Cardiac septum (tissue), 1 donor: Measurements from ENCODE around the gene CCDC150. TPM values are rescaled to one million over a fixed set of nuclear protein-coding genes. Genes with fewer than 3 reads are reported as not detected.
"Not testable (repeated sequence)": the region's sequence is repeated elsewhere in the genome, so short reads cannot be mapped to it uniquely, and the experiment has no call there.

Experiments
- DNase-seq: peaks from one replicate; pipeline ENCODE4 v3.0.0-alpha.2; 2020; ENCODE audit warnings: low spot score
- intact Hi-C: fragments of 100-400 bp; cut with DNase I; formaldehyde crosslinking; loops from one replicate; pipeline ENCODE4 v1.14.0; 2022
- long read RNA-seq: library from polyadenylated mRNA; unstranded; transcript quantifications from one replicate; pipeline ENCODE4 v2.0.0, GENCODE V29; 2021
- total RNA-seq: library from RNA; stranded (reverse); fragmentation: NEBNext Ultra II Directional; extraction: Animal tissue kit (Norgen Biotek cat#: 25700); gene quantifications from one replicate; pipeline ENCODE4 v1.2.1, GENCODE V29; 2021
- donor health status: DM: no; HTN: no; CAD: no.

Gene CCDC150
- total RNA-seq = 1.5 TPM
- long read RNA-seq = 0 reads

DNA sequence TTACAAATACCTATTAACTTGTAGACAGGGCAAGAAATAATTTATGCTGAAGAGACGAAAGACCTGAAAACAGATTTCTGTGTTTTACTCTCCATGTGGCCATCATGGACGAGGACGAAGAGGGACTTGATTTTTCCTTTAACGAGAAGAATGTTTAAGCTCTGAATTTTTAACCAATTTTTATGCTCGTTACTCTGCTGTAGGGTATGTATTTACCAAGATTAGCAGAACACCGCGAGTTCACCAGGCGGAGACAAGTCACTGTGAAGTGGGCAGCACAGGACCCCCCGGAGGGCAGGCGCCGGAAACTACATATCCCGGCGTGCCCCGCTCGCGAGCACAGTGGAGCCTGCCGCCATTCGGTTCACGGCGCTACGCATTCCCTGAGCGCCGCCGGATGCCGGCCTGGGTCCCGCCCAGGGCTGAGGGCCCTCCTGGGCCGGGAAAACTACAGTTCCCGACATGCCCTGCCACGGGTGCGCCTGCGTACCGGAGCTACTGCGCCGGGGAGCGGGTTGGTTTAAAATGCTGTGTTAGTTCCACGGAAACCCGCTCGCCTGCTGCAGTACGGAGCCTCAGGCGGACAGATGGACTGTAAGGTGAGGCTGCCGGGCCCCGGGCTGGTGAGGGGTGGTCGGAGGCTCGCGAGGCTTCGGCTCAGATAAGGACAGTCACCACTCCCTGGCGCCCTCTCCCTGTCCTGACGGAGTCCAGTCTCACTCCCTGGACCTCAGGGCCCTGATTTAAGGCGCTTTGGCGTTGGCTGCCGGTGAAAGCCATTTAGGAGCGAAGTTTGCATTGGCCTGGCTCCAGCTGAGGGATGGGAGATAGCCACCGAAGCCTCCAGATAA, at the start of gene CCDC150:
TSS of gene CCDC150 (plus strand) at position 536 of the 851 bp plus-strand sequence. CDS start at position 588, 52 bp downstream.
- intact Hi-C loops = loop anchor here (5.0 kb wide), 1 partner anchor 158 kb away; the partner anchor contains the start of gene GTF3C3
- DNase-seq = peak; percentile 94

DNA sequence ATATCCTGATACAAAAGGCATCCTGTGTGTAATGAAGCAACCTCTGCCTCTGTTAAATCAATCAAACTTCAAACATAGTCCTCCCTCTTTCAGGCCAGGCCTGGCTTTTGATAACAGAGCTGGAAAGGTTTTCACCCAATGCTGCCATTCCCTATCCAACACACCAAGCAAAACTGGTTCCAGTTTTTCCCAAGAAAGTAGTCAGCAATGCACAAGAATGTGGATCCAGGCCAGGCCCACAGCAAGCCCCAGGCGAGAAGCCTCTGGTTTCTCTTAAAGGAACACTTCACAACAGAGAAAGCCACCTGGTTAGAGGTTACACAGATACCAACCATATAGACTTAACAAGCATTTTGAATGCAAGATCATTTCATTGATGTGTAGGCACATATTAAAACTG, 49.2 kb upstream of the CCDC150 start:
- intact Hi-C loops = loop anchor here (5.0 kb wide), 2 partner anchors 53 to 118 kb away; no protein-coding TSS in a partner anchor
- no peak for DNase-seq

DNA sequence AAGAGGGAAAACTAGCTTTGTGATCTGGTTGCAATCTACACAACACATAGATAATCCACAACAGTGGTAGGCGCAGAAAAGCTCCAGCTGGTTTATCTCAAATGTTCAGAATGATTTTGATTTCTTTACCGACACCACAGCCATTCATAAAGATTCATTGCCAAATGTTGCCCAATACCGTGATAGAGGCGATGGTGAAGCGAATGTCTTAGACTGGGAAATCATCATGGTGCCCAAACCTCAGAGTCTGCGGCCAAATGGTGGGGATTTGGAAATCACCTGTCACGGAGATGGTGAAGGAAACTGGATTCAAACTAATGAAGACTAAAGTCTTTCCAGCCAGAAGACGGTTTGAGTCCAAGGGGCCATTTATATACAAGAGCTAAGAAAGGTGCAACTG, 48.5 kb upstream of the CCDC150 start:
- intact Hi-C loops = loop anchor here (5.0 kb wide), 2 partner anchors 54 to 119 kb away; no protein-coding TSS in a partner anchor
- no peak for DNase-seq

DNA sequence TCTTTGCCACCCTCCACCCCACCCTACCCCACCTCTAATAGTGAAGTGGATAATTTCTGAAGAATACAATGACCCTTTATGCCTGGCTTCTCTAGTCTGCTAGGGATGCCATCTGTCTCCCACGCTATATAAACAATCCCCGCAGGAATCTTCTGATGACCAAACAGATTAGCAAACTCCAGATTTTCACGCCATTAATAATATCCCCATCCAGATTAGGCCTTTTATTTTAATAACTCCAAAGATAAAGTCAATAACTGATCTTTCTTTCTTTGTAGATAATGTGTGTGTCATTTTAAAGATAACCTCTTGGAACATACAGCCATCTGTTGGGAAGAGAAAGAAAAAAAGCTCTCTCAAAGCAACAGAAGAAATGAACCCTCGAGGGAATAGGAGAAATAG, 47.9 kb upstream of the CCDC150 start:
- intact Hi-C loops = loop anchor here (2.0 to 5.0 kb wide), 3 partner anchors 54 to 295 kb away; no protein-coding TSS in a partner anchor

DNA sequence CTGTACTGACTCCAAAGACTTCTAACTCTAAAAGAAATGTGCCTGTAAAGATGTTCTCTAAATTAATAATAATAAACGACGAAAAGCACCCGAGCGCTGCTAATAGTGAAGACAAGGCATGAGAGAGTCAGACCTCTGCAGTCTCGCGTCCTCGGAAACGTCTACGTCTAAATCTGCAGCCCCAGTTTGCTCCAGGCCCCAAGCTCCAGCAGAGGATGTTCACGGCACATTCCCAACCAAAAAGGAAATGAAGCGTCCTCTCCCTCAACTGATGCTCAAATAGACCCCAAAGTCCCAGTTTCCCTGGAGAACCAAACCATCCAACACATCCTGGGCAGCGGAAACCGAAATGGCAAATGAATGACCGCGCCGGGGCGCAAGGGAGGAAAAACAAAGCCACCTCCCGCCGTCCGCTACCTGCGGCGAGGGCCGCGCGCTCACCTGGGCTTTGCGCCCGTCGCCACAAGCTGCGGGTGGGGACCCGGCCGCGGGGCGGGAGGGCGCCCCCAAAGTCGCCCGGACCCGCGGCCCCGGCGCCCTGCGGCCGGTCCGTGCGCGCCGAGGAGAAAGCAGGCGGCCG, 47.1 kb upstream of the CCDC150 start:
- peak; percentile 77 for DNase-seq

More for the DNA sequence above, 47.9 kb upstream of the CCDC150 start:
- no peak for DNase-seq

DNA sequence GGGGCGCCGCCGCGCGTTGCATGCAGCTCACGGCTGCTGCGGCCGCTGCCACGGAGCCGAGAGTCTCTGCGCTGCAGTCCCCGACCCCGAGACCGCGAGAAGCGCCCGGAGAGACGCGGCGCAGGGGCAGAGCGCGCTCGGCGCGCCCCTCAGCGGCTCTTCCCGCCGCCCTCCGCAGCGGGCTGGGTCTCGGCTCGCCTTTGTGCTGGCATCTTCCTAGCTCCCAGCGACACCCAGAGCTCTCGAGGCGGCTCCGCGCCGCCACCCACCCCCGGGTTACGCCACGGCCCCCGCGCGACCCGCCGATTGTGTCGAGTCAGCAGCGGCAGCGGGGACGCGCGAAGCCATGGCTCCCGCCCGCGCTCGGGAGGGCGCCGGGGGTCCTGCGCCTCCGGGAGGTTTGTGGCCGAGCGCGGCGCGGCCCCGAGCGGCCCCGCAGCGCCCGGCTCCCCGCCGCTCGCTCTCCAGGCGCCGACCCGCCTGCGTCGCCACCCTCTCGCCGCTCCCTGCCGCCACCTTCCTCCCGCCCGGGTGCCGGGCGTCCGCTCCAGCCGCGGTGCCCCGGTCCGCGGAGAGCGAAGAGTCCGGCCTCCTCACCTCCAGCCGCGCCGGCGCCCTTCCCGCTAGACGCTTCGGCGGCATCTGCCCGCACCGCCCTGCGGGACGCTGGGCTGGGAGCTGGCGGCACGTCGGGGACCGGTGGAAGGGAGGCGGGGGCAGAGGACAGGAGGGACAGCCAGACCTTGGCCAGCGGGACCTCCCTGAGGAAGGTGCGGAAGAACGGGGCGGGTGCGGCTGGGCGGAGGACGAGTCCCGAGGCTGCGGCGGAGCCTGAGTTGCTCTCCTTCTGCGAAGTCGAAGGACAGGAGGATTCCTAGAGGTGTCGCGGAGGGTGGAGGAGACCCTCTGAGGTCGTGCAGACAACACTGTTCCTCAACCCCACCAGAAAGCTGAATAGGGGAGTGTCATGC, 46.3 kb upstream of the CCDC150 start, which contains the start of gene HECW2:
TSS of gene HECW2 (minus strand) at position 644 of the 971 bp plus-strand sequence.
- intact Hi-C loops = loop anchor here (2.0 to 5.0 kb wide), 3 partner anchors 56 to 296 kb away; no protein-coding TSS in a partner anchor
- DNase-seq = peak; percentile 77

More for the DNA sequence above, 47.1 kb upstream of the CCDC150 start:
- intact Hi-C loops = loop anchor here (2.0 to 5.0 kb wide), 3 partner anchors 55 to 296 kb away; no protein-coding TSS in a partner anchor

DNA sequence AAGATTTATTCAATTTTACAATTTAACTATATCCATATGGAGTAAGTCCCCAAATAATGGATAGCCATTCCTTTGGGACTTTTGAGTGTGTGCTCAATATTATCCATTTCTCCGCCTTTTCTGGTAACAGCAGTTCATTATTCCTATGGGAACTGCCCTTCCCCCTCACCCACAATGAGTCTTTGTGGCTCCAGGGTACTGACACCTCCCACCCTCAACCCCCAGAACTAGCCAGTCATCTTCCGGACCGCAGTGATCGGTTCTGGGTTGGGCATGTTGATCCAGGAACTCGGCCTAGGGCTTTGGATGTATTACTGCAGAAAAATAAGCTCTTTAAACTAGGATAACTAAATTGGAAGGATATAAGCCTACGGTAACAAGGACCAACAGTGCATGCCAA, 45.4 kb upstream of the CCDC150 start:
- DNase-seq = no peak
- intact Hi-C loops = loop anchor here (5.0 kb wide), 2 partner anchors 57 to 122 kb away; no protein-coding TSS in a partner anchor

DNA sequence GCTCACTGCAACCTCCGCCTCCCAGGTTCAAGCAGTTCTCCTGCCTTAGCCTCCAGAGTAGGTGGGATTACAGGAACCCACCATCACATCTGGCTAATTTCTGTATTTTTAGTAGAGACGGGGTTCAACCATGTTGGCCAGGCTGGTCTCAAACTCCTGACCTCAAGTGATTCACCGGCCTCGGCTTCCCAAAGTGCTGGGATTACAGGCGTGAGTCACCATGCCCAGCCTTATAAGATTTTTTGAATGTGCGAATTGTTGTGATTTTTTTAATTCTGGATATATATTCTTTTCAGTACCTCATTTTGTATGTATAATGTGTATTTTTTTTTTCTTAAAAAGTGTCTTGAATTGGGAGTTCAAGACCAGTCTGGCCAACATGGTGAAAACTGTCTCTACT, 42.0 kb upstream of the CCDC150 start:
- no peak for DNase-seq
- intact Hi-C loops = no loop called here

DNA sequence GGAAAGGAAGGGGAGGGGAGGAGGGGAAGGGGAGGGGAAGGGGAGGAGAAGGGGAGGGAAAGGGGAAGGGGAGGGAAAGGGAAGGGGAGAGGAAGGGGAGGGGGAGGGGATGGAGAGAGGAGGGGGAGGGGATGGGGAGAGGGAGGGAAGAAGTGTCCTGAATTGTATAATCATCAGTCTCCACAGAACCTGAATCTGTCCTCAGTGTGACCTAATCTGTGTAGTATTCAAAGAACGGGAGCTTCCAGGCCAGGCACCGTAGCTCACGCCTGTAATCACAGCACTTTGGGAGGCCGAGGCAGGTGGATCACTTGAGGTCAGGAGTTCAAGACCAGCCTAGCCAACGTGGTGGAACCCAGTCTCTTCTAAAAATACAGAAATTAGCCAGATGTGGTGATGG, 41.1 kb upstream of the CCDC150 start:
- intact Hi-C loops = no loop called here
- DNase-seq = no peak

DNA sequence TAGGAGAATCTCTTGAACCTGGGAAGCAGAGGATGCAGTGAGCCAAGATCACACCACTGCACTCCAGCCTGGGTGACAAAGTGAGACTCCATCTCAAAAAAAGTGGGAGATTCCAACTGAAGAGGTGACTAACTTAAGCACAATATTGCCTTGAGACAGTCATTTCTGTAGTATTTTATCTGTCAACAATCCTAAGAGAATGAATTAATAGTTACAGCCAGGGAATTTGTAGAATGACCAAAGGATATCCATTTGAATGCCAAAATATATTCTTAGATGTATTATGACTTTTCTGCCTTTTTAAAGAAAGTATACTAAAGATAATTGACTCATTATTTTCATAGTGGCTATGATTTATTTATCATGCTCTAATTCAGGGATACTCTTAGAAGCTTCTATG, 40.7 kb upstream of the CCDC150 start:
- no peak for DNase-seq
- intact Hi-C loops = no loop called here

DNA sequence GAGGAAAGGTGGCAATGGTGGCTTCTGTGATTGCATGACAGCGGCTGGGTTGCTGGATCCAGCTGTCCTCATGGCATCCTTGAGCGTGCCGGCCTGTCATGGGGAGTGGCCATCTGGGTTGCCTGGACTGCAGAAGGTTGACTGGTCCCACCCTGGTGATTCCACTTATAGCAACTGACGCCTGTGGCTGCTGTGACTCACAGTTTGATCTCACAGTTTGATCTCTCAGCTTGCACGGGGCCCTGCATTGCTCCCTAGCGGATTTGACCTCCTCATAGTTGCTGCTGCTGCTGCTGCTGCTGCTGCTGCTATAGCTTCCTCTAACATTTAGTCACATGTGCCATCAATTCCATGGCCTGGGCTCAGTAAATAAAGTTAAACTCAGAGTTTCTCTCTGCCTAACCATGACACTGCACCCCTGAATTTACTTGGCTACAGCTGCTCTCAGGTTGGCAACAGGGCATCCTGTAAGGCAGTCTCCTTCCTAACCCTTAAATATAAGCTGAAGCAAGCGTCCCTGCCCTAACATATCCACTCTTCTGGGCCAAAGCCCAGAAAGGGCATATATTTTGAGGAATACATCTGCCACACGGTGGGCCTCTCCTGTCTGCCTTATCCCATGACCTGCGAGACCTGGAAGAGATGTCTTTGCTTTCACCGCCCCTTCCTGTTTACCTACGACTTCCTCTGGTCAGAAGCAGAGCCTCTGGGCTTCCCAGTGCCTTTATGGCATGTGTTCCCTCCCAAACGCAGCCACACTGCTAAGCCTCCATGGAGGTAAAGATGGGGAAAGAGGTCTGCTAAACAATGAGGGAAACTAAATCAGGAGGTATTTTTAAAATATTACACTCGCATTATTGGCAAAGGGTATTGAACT, 37.8 kb upstream of the CCDC150 start:
- peak; percentile 89 for DNase-seq
- intact Hi-C loops = no loop called here

DNA sequence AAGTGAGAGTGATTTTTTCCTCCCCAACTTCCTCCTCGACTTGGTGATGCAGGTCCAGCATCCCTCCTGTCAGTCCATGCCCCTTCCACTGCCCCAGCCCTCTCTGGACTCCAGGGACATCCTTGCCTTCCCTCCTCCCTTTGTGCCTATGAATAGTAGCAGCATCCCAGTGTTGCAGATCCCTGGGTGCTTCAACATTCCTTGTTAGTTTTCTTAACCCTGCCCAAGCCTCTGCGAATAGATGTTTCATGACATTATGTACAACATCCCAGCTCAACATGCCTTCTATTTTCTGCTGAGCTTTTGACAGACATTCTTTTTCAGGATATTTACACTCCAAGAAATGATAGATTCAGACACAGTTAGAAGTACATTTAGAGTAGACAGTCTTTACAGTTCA, 35.3 kb upstream of the CCDC150 start:
- DNase-seq = no peak
- intact Hi-C loops = no loop called here

DNA sequence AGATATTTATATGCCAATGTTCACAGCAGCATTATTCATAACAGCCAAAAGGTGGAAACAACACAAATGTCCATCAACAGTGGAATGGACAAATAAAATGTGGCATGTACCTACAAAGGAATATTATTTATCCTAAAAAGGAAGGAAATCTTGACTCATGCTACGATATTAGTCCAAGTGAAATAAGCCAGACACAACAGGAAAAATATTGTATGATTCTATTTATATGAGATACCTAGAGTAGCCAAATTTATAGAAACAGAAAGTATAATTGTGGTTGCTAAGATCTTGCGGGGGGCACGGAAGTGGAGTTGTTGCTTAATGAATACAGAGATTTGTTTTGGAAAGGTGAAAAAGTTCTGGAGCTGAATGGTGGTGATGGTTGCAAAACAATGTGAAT, 33.0 kb upstream of the CCDC150 start:
- no peak for DNase-seq
- intact Hi-C loops = no loop called here

DNA sequence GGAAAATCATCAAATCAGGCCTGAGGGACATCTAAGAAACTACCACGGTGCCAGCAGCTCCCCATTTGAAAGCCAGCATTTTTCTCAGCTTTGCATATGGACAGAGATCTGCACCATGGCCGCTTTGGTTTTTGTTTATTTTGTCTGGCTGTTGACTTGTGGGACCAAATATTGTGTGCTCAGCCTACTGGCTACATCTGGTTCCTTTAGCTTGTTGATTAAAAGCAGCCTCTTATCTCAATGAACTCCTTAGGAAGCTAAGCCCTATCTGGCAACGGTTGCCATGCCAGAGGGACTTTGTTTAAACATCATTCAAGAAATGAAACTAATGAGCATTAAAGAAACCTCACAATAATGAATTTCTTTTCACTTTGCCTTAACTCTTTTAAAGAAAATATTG, 32.4 kb upstream of the CCDC150 start:
- DNase-seq = no peak
- intact Hi-C loops = no loop called here

DNA sequence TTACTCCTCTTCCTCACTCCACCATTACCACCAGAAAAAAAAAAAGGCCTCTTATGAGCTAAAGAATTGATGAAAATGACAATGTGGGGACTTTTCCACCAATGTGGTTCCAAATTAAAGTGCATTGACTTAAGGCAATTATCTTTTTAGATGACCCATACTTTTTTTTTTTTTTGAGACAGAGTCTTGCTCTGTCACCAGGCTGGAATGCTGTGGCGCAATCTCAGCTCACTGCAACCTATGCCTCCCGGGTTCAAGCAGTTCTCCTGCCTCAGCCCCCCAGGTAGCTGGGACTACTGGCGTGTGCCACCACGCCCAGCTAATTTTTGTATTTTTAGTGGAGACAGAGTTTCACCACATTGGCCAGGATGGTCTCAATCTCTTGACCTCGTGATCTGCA, 31.6 kb upstream of the CCDC150 start:
- intact Hi-C loops, DNase-seq: not testable (repeated sequence)

DNA sequence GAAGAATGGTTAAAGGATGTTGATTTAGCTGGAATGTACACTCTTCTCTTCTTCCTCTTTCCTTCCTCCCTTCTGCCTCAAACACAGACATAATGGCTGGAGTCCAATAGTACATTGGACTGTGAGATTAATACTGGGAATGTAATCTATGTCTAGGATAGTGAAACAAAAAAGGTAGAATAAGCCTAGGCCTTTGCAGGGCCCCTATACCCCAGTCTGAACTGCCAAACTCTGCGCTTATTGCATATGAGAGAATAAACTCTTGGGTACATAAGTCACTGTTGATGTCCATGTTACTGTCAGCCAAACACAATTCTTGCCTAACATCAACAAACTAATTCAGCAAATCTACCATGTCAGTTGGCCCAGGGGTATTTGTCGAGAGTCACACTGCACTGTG, 29.7 kb upstream of the CCDC150 start:
- intact Hi-C loops = no loop called here
- no peak for DNase-seq

DNA sequence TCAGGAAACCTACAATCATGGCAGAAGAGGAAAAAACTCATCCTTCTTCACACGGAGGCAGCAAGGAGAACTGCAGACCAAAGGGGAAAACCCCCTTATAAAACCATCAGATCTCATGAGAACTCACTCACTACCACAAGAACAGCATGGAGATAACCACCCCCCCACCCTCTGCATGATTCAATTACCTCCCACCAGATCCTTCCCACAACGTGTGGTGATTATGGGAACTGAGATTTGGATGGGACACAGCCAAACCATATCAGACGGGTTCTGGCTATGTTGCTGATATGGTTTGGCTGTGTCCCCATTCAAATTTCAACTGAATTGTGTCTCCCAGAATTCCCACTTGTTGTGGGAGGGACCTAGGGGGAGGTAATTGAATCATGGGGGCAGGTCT, 28.7 kb upstream of the CCDC150 start:
- intact Hi-C loops = no loop called here
- no peak for DNase-seq

DNA sequence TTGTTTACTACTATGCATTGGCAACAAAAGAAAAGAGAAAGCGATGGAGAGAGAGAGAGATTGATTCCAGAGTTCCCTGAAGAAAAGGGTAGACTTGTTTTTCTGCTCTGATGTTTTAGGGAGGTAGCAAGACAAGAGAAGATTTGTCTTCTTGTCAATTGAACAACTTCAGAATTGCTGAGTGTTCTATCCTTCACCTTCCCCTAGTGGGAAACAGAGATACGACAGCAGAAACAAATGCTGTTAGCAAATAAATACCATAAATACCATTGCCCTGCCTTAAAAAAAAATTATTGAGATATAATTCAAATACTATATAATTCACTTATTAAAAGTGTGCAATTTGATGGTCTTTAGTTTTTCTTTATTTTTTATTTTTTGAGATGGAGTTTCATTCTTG, 26.2 kb upstream of the CCDC150 start:
- DNase-seq = no peak
- intact Hi-C loops = no loop called here
